Measurements from ENCODE around the gene PACRGL.
A peak's percentile ranks its signal among the peaks of the same experiment; 100 is the strongest.

DNA sequence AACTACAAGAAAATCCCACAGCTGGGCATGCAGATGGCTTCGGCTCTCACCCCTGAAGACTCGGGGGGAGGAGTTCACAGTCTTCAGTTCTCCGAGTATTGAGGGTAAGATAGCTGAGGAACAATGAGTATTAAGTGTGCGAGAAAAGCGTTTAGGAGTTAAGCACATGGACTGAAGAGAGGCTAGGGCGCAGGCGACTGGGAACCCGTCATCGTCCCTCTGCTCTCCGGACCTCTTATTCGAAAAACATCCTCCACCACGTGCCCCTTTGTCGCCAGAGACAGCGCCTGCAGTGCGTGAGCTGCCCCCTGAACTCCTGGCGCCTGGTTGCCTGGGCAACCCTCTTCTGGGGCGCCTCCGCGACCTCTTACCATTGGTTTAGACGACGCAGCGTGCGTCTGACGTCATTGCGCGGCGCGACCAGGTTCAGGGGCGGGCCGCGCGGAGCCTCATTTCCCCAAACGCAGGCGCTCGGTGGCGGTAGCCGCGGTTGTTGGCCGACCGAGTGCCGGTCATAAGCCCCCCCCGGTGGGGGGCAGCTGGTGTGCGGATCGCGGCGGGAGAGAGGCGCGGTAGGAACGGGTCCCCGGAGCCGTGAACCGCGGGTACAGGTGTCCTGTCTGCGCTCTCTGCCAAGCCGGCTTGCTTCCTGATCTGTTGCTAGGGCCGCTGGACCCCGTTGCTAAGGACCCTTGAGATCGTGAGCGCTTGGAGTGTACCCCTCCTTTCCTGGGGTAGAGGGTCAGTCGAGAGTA, at the start of gene PACRGL:
- TF ChIP-seq, protein P1, sequence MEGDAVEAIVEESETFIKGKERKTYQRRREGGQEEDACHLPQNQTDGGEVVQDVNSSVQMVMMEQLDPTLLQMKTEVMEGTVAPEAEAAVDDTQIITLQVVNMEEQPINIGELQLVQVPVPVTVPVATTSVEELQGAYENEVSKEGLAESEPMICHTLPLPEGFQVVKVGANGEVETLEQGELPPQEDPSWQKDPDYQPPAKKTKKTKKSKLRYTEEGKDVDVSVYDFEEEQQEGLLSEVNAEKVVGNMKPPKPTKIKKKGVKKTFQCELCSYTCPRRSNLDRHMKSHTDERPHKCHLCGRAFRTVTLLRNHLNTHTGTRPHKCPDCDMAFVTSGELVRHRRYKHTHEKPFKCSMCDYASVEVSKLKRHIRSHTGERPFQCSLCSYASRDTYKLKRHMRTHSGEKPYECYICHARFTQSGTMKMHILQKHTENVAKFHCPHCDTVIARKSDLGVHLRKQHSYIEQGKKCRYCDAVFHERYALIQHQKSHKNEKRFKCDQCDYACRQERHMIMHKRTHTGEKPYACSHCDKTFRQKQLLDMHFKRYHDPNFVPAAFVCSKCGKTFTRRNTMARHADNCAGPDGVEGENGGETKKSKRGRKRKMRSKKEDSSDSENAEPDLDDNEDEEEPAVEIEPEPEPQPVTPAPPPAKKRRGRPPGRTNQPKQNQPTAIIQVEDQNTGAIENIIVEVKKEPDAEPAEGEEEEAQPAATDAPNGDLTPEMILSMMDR (IDR thresholded peaks at IDR 0.05) = peak in 1 of 4 experiments; percentile 14
- peak; percentile 46 for TF ChIP-seq POLR2A (IDR thresholded peaks at IDR 0.05)
